Measurements from ENCODE around the gene CAMK4. TPM values are rescaled to one million over a fixed set of nuclear protein-coding genes. Genes with fewer than 3 reads are reported as not detected.

Gene CAMK4
- polyA plus RNA-seq, 3 donors from 2014 or later = 0.86 to 4.5 (median 1.8) TPM

DNA sequence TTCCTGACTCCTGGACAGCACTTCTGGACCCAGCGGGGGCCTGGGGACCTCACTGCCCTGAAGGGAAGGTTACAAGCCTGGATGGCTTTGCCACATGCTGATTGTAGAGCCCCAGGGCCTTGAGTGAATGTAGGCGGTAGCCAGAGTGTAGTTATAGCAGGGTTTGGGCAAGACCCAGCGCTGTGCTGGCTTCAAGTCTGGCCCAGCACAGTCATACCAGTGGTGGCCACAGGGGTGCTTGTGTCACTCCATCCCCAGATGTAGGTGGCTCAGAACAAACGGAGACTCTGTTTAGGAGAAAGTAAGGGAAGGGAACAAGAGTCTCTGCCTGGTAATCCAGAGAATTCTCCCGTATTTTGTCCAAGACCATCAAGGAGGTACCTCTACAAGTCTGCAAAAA, 203.6 kb downstream of the CAMK4 start:
- H3K27ac Mint-ChIP-seq = no peak overlapping the region
- peaks cover 0 to 3% (median 0%) of the 10 kb centered on the region in 3 donors for H3K36me3 Mint-ChIP-seq
- no peaks in the 10 kb centered on the region for H3K4me1 Mint-ChIP-seq
- H3K4me3 Mint-ChIP-seq = no peak overlapping the region
- peaks cover 0 to 4% (median 2%) of the 10 kb centered on the region in 3 donors for H3K27me3 Mint-ChIP-seq (ENCODE audit: low read depth in 3 of 3)
- DNase-seq = no peak
- H3K9me3 Mint-ChIP-seq = peaks cover 0 to 10% (median 0%) of the 10 kb centered on the region in 6 donors

DNA sequence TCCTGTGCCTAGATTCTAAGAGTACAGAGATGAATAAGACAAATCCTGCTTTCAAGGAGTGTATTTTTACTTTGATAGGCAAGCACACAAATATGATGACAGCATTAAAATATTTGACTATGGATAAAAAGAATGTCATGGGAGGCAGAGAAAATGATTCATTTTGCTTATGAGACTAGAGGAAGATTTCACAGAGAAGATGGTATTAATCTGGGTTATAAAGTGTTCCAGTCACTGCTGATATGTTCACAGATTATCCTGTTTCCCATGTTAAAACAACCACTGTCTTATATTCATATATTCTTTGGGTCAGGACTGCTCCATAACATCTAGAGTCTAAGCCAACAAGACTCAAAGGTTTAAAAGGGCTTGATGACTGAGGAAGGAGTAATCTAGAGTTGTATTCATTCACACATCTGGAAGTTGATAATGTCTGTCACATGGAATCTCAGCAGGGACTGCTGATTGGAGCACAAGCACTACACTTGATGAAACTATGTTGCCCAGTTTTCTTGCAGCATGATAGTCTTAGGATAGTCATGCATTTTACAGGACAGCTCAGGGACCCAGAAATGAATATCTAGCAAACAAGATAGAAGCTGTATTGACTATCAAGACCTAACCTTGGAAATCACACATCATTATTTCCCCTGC, 208.8 kb downstream of the CAMK4 start:
- DNase-seq = no peak
- Mint-ChIP-seq H3K27me3 (ENCODE audit: low read depth in 3 of 3) (peaks cover 0 to 4% (median 1%) of the 10 kb centered on the region in 3 donors), H3K27ac (no peak overlapping the region), H3K9me3 (peaks cover 0 to 4% (median 0%) of the 10 kb centered on the region in 6 donors), H3K36me3 (no peaks in the 10 kb centered on the region), H3K4me3 (no peak overlapping the region), H3K4me1 (no peaks in the 10 kb centered on the region)

GRCh38 chr5:111434800-111435199, 210.6 kb downstream of the CAMK4 start:
- DNase-seq = no peak
- Mint-ChIP-seq H3K4me3 (no peak overlapping the region), H3K27ac (no peak overlapping the region), H3K4me1 (no peaks in the 10 kb centered on the region), H3K27me3 (ENCODE audit: low read depth in 3 of 3) (peaks cover 0 to 1% (median 0%) of the 10 kb centered on the region in 3 donors), H3K9me3 (peaks cover 0 to 4% (median 0%) of the 10 kb centered on the region in 6 donors), H3K36me3 (no peaks in the 10 kb centered on the region)

- no peak overlapping the region for H3K27ac Mint-ChIP-seq
- H3K36me3 Mint-ChIP-seq = no peaks in the 10 kb centered on the region
- H3K27me3 Mint-ChIP-seq (ENCODE audit: low read depth in 3 of 3) = peaks cover 0 to 3% (median 3%) of the 10 kb centered on the region in 3 donors
- peaks cover 0 to 7% (median 0%) of the 10 kb centered on the region in 6 donors for H3K9me3 Mint-ChIP-seq
- DNase-seq = no peak
- no peaks in the 10 kb centered on the region for H3K4me1 Mint-ChIP-seq
- no peak overlapping the region for H3K4me3 Mint-ChIP-seq
Observed at GRCh38 chr5:111439473-111440075, 215.4 kb downstream of the CAMK4 start.

- Mint-ChIP-seq H3K36me3 (no peaks in the 10 kb centered on the region), H3K27ac (no peak overlapping the region), H3K4me1 (no peaks in the 10 kb centered on the region), H3K9me3 (peaks cover 0 to 4% (median 0%) of the 10 kb centered on the region in 6 donors), H3K4me3 (no peak overlapping the region), H3K27me3 (ENCODE audit: low read depth in 3 of 3) (peaks cover 0 to 4% (median 2%) of the 10 kb centered on the region in 3 donors)
- no peak for DNase-seq
Observed at GRCh38 chr5:111447099-111447498, 222.9 kb downstream of the CAMK4 start.

DNA sequence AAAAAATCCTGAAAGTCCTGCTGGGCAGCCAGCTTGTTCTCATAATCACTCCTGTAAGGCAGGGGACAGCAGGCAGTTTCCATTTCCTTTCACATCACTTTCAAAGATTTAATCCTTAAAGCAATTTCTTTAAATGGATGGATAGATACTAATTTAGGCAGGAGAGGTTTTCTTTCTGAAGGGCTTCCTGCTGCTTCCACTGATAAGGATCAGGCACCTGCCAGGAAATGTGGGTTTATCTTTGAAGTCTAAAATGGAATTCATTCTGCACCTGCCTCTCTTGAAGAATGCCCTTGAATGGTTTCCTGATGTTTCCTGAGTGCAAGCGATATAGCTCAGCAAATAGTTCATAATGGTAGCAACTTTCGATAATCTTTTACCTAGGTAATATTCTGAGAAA, 223.6 kb downstream of the CAMK4 start:
- Mint-ChIP-seq H3K27me3 (ENCODE audit: low read depth in 3 of 3) (peaks cover 0 to 4% (median 2%) of the 10 kb centered on the region in 3 donors), H3K4me1 (no peaks in the 10 kb centered on the region), H3K36me3 (no peaks in the 10 kb centered on the region), H3K27ac (no peak overlapping the region), H3K9me3 (peaks cover 0 to 4% (median 0%) of the 10 kb centered on the region in 6 donors), H3K4me3 (no peak overlapping the region)
- DNase-seq = no peak

GRCh38 chr5:111453295-111453694, 229.1 kb downstream of the CAMK4 start:
- DNase-seq = no peak
- Mint-ChIP-seq H3K9me3 (no peaks in the 10 kb centered on the region), H3K27ac (no peak overlapping the region), H3K4me3 (no peak overlapping the region), H3K27me3 (ENCODE audit: low read depth in 3 of 3) (peaks cover 0 to 3% (median 2%) of the 10 kb centered on the region in 3 donors), H3K4me1 (no peaks in the 10 kb centered on the region), H3K36me3 (no peaks in the 10 kb centered on the region)

DNA sequence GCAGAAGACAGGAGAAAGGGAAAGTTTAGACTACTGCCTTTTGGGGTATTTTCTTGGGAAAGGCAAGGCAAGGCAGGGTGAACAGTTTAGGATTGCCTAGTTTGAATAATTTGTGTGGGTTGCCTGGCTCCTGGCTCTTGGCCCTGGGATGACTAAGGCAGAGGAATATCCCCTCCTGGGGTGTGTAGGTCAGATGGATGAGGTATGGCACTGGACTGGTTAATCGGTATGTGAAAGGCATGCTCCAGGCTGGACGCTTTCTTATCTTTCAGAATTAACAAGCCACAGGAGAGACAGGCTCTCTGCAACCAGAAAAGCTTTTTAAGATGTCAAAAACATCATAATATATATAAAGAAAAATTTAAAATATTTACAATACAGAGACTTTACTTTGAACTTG, 229.6 kb downstream of the CAMK4 start:
- no peaks in the 10 kb centered on the region for H3K4me1 Mint-ChIP-seq
- H3K4me3 Mint-ChIP-seq = no peak overlapping the region
- DNase-seq = no peak
- H3K9me3 Mint-ChIP-seq = no peaks in the 10 kb centered on the region
- no peaks in the 10 kb centered on the region for H3K36me3 Mint-ChIP-seq
- no peak overlapping the region for H3K27ac Mint-ChIP-seq
- H3K27me3 Mint-ChIP-seq (ENCODE audit: low read depth in 3 of 3) = peaks cover 0 to 3% (median 2%) of the 10 kb centered on the region in 3 donors

- Mint-ChIP-seq H3K9me3 (no peaks in the 10 kb centered on the region), H3K36me3 (no peaks in the 10 kb centered on the region), H3K4me1 (no peaks in the 10 kb centered on the region), H3K27me3 (ENCODE audit: low read depth in 3 of 3) (peaks cover 0 to 3% (median 2%) of the 10 kb centered on the region in 3 donors), H3K27ac (no peak overlapping the region), H3K4me3 (no peak overlapping the region)
- DNase-seq = no peak
Observed at GRCh38 chr5:111454198-111454622, 230.0 kb downstream of the CAMK4 start.

DNA sequence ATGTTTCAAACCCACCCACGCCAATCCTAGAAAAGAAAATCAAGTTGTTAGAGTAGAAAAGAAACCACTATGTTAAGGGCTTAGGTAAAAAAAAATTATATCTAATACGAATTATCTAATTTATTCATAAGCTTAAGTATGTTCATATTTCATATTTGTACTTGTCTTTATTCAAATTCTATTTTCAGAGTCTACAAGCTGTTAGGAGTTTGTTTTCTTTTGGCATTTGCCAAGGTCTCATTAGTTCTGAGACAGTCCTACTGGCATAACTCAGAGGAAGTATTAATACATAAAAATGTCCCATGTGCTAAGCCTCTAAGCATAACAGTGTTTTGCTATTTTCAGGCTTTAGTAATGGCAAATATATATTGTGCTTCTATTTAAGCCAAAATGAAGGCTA, 230.6 kb downstream of the CAMK4 start:
- Mint-ChIP-seq H3K27me3 (ENCODE audit: low read depth in 3 of 3) (peaks cover 0 to 3% (median 2%) of the 10 kb centered on the region in 3 donors), H3K4me3 (no peak overlapping the region), H3K4me1 (no peaks in the 10 kb centered on the region), H3K27ac (no peak overlapping the region), H3K9me3 (no peaks in the 10 kb centered on the region), H3K36me3 (no peaks in the 10 kb centered on the region)
- no peak for DNase-seq

DNA sequence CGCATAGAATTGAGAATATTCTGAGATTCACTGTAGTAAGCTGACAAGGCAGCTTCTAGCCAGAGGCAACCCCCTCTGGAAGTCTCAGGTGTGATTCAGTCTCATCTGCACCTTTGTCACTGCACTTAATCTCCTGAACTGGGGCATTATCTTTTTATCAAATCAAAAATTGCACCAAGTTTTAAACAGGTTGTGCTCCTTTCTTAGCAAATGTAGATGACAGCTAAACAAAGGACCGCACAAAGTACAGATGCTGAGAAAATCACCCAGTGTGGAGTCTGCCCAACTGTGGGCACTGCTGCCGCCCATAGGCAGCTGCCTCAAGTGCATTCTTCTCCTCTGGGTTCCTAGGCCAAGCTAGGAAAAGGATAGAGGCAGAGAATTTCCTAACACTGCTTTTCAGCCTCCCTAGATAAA, 237.1 kb downstream of the CAMK4 start:
- Mint-ChIP-seq H3K27me3 (ENCODE audit: low read depth in 3 of 3) (peaks cover 0 to 3% (median 0%) of the 10 kb centered on the region in 3 donors), H3K9me3 (peaks cover 0 to 1% (median 0%) of the 10 kb centered on the region in 6 donors), H3K36me3 (no peaks in the 10 kb centered on the region), H3K27ac (no peak overlapping the region), H3K4me1 (no peaks in the 10 kb centered on the region), H3K4me3 (no peak overlapping the region)
- DNase-seq = no peak

DNA sequence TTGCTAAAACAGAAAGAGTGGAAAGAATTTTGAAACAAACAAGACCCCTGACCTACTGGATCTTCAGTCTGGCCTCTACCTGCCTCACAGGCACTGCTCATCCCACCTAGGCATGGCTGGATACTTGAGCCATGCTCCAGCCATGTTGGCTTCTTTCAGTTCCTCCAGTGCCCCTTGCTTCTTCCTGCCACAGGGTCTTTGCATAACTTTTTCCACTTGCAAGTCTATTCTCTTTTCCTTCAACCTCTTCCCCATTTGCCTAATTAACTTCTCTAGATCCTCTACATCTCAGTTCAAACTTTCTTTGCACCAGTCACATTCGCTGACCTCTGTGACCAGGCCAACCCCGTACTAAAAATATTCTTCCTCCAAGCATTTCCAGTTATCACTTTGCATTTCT, 237.8 kb downstream of the CAMK4 start:
- Mint-ChIP-seq H3K36me3 (no peaks in the 10 kb centered on the region), H3K4me3 (no peak overlapping the region), H3K27me3 (ENCODE audit: low read depth in 3 of 3) (peaks cover 0 to 3% (median 0%) of the 10 kb centered on the region in 3 donors)

GRCh38 chr5:111463311-111463710, 239.1 kb downstream of the CAMK4 start:
- peaks cover 0 to 1% (median 0%) of the 10 kb centered on the region in 6 donors for H3K9me3 Mint-ChIP-seq
- H3K4me1 Mint-ChIP-seq = no peaks in the 10 kb centered on the region
- no peak overlapping the region for H3K4me3 Mint-ChIP-seq
- peaks cover 0 to 3% (median 2%) of the 10 kb centered on the region in 3 donors for H3K27me3 Mint-ChIP-seq (ENCODE audit: low read depth in 3 of 3)
- DNase-seq = no peak
- H3K27ac Mint-ChIP-seq = no peak overlapping the region
- no peaks in the 10 kb centered on the region for H3K36me3 Mint-ChIP-seq

More for the DNA sequence above, 237.8 kb downstream of the CAMK4 start:
- Mint-ChIP-seq H3K4me1 (no peaks in the 10 kb centered on the region), H3K9me3 (peaks cover 0 to 1% (median 0%) of the 10 kb centered on the region in 6 donors), H3K27ac (no peak overlapping the region)
- no peak for DNase-seq

GRCh38 chr5:111469293-111469896, 245.2 kb downstream of the CAMK4 start:
- Mint-ChIP-seq H3K27ac (no peak overlapping the region), H3K4me3 (no peak overlapping the region)

More at GRCh38 chr5:111469293-111469896, 245.2 kb downstream of the CAMK4 start:
- no peaks in the 10 kb centered on the region for H3K4me1 Mint-ChIP-seq
- DNase-seq = no peak
- H3K9me3 Mint-ChIP-seq = no peaks in the 10 kb centered on the region
- peaks cover 0 to 2% (median 0%) of the 10 kb centered on the region in 3 donors for H3K27me3 Mint-ChIP-seq (ENCODE audit: low read depth in 3 of 3)
- H3K36me3 Mint-ChIP-seq = no peaks in the 10 kb centered on the region
